Keratinocyte (primary cell): Measurements from ENCODE around the gene CYP2R1.

ENCODE experiments used
- EZH2 ChIP-seq: IDR thresholded peaks from one replicate; pipeline ENCODE4 v1.6.1; 2012; ENCODE audit warnings: inconsistent platforms, mild to moderate bottlenecking, low read length, moderate library complexity
- TF ChIP-seq, protein P1 (sequence below), 3 experiments: IDR thresholded peaks in 1 of 3; conservative IDR thresholded peaks in 1 of 3; optimal IDR thresholded peaks in 1 of 3; 2 replicates in 2 of 3; 3 replicates in 1 of 3; pipeline versions ENCODE3 to v1.5.1; 2011; ENCODE audit warnings: low read length in 3 of 3, mild to moderate bottlenecking in 3 of 3, moderate library complexity in 2 of 3, control low read depth in 1 of 3, inconsistent platforms in 1 of 3; ENCODE audit not compliant: insufficient read depth in 2 of 3; ENCODE audit errors: extremely low read depth in 1 of 3

DNA sequence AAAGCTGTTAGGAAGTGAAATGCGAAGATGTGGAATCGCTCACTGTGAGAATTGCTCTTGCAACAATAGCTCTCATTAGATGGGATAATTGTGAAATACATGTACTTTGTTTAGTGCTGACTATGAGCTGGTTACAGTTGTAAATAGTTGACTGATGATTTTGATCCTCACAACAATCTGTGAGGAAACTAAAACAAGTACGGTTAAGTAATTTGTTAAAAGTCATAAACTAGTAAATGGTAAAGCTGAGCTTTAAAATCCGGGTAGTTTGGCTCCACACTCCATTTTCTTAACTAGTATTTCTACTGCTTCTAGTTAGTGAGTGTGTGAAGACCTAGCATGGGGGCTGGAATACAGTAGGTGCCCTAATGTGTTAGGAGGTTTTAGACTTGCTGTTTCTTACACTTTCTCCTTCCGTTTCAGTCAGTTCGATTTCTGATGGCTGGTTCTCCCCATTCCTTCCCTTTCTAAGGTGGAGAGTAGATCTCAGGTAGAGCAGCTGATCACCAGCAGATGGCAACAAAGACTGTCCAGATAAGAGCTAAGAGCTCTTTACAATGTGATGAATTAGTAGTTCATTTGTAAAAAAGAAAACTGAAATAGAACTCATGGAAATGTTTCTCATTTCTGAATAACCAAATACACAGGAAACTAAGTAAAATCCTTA, 16.3 kb upstream of the CYP2R1 start:
- TF ChIP-seq, protein P1, sequence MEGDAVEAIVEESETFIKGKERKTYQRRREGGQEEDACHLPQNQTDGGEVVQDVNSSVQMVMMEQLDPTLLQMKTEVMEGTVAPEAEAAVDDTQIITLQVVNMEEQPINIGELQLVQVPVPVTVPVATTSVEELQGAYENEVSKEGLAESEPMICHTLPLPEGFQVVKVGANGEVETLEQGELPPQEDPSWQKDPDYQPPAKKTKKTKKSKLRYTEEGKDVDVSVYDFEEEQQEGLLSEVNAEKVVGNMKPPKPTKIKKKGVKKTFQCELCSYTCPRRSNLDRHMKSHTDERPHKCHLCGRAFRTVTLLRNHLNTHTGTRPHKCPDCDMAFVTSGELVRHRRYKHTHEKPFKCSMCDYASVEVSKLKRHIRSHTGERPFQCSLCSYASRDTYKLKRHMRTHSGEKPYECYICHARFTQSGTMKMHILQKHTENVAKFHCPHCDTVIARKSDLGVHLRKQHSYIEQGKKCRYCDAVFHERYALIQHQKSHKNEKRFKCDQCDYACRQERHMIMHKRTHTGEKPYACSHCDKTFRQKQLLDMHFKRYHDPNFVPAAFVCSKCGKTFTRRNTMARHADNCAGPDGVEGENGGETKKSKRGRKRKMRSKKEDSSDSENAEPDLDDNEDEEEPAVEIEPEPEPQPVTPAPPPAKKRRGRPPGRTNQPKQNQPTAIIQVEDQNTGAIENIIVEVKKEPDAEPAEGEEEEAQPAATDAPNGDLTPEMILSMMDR (optimal IDR thresholded peaks at IDR 0.05 in 1 of 3, IDR thresholded peaks at IDR 0.05 in 1 of 3, conservative IDR thresholded peaks at IDR 0.05 in 1 of 3; ENCODE audit: extremely low read depth in 1 of 3, insufficient read depth in 2 of 3, low read length in 3 of 3) = peak; percentile 60 to 75 (median 61)
- no peak for TF ChIP-seq EZH2
